ENCODE data around the gene PDK1. TPM values are rescaled to one million over a fixed set of nuclear protein-coding genes. Genes with fewer than 3 reads are reported as not detected.
"Not testable (repeated sequence)": the region's sequence is repeated elsewhere in the genome, so short reads cannot be mapped to it uniquely, and the experiment has no call there.

Gene PDK1
- total RNA-seq, 2 donors from 2014 or later, result 26.6 to 33.0 TPM

DNA sequence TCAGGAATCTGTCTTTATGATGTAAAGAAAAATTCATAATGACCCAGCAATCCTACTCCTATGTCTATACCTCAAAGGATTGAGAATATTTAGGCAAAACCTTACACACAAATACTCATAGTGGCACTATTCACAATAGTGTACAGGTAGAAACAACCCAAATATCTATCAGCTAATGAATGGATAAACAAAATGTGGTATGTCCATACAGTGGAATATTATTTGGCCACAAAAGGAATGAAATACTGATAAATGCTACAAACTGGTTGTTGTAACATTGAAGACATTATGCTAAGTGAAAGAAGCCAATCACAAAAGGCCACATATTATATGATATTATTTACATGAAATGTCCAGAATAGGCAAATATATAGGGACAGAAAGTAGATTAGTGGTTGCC, 24.7 kb downstream of the PDK1 start:
- H3K27me3 ChIP-seq, result no peaks in the 10 kb centered on the region
- DNase-seq (ENCODE audit: low spot score), result no peak
- H3K36me3 ChIP-seq, result peaks cover 21% of the 10 kb centered on the region
- no peak overlapping the region for H3K4me3 ChIP-seq
- TF ChIP-seq, protein P1, sequence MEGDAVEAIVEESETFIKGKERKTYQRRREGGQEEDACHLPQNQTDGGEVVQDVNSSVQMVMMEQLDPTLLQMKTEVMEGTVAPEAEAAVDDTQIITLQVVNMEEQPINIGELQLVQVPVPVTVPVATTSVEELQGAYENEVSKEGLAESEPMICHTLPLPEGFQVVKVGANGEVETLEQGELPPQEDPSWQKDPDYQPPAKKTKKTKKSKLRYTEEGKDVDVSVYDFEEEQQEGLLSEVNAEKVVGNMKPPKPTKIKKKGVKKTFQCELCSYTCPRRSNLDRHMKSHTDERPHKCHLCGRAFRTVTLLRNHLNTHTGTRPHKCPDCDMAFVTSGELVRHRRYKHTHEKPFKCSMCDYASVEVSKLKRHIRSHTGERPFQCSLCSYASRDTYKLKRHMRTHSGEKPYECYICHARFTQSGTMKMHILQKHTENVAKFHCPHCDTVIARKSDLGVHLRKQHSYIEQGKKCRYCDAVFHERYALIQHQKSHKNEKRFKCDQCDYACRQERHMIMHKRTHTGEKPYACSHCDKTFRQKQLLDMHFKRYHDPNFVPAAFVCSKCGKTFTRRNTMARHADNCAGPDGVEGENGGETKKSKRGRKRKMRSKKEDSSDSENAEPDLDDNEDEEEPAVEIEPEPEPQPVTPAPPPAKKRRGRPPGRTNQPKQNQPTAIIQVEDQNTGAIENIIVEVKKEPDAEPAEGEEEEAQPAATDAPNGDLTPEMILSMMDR (IDR thresholded peaks at IDR 0.05), result no peak
- peaks cover 7 to 29% of the 10 kb centered on the region in 2 donors for H3K9me3 ChIP-seq
- no peaks in the 10 kb centered on the region for H3K4me1 ChIP-seq
- no peak overlapping the region for H3K27ac ChIP-seq

DNA sequence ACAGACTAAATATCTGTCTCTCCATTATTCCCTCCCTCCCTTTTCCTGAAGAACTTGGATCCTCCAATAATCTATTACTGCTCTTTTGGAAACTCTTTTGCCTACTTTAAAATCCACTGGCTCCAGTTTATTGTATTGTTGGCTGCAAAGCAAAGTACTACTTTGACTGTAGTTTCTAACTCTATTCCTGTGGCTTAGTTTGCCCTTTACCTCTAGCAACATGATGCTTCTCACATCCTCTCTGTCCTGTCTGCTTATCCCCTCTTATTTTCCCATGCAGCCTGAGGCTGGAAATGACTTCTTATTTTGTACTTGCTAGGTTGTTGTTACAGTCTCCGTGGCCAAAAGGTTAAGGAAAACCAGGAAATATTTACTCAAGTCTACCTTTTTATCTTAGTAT, 26.8 kb downstream of the PDK1 start:
- TF ChIP-seq, protein P1 (IDR thresholded peaks at IDR 0.05), result no peak
- Histone ChIP-seq H3K27ac (no peak overlapping the region), H3K9me3 (peaks cover 5 to 13% of the 10 kb centered on the region in 2 donors), H3K4me1 (no peaks in the 10 kb centered on the region), H3K36me3 (peaks cover 24% of the 10 kb centered on the region), H3K4me3 (no peak overlapping the region), H3K27me3 (no peaks in the 10 kb centered on the region)
- DNase-seq (ENCODE audit: low spot score), result no peak

DNA sequence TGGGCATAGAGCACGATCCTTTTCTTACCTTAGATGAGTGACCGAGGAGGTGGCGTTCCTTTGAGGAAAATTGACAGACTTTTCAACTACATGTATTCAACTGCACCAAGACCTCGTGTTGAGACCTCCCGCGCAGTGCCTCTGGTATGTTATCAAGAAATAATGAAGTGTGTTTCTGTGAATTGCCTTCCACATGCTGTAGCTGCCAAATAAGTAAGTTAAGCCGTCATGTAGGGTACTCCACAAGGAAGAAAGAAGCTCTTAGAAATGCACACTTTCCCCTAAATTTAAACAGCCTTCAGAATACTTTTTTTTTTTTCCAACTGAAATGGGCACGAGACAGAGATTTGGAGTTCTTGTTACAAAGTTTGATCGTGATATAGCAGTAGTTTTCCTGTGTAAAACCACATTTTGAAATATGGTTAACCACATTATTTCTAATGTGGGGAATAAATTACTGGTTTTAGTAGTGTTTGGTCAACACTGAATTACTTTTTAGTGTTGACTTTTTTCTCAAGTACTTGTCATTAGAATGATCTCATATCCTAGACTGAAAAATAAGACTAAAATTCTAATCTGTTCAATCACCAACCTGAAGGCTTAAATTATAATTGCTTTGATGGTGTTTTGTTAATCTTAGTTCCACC, 30.5 kb downstream of the PDK1 start:
- TF ChIP-seq, protein P1 (IDR thresholded peaks at IDR 0.05), result no peak
- Histone ChIP-seq H3K9me3 (no peaks in the 10 kb centered on the region), H3K27ac (no peak overlapping the region), H3K4me1 (no peaks in the 10 kb centered on the region), H3K27me3 (no peaks in the 10 kb centered on the region), H3K4me3 (no peak overlapping the region), H3K36me3 (peaks cover 8% of the 10 kb centered on the region)
- no peak for DNase-seq (ENCODE audit: low spot score)

DNA sequence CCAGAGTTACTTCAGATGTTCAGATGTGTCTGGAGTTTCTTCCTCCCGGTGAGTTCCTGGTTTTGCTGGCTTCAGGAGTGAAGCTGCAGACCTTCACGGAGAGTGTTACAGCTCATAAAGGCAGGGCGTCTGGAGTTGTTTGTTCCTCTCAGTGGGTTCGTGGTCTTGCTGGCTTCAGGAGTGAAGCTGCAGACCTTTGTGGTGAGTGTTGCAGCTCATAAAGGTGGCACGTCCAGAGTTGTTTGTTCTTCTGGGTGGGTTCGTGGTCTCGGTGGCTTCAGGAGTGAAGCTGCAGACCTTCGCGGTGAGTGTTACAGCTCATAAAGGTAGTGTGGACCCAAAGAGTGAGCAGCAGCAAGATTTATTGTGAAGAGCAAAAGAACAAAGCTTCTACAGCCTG, 31.3 kb downstream of the PDK1 start:
- not testable (repeated sequence) for H3K9me3 ChIP-seq; H3K4me3 ChIP-seq; H3K4me1 ChIP-seq; DNase-seq (ENCODE audit: low spot score); H3K27ac ChIP-seq; H3K27me3 ChIP-seq; H3K36me3 ChIP-seq

DNA sequence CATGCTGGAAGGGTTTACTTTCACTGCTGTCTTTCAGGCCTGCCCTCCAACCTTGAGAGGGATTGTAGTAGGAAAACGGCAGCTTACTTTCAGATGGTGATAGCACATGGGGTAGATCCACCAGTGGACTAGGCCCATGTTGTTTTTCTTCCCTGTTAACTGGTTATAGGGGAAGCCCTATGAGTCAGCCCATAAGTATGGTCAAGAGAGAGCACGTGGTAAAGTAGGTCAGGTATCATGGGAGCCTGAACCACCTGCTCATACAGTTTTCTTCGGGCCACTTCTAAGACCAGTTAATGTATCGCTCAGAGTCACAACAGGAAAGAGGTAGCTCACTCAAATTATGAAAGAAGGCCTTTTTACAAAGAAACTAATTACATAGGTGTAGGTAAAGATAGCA, 33.0 kb downstream of the PDK1 start:
- Histone ChIP-seq H3K27me3 (no peaks in the 10 kb centered on the region), H3K4me1 (no peaks in the 10 kb centered on the region), H3K36me3 (peaks cover 8% of the 10 kb centered on the region), H3K27ac (no peak overlapping the region), H3K4me3 (no peak overlapping the region), H3K9me3 (no peaks in the 10 kb centered on the region)
- TF ChIP-seq, protein P1 (IDR thresholded peaks at IDR 0.05), result no peak
- DNase-seq (ENCODE audit: low spot score), result no peak

DNA sequence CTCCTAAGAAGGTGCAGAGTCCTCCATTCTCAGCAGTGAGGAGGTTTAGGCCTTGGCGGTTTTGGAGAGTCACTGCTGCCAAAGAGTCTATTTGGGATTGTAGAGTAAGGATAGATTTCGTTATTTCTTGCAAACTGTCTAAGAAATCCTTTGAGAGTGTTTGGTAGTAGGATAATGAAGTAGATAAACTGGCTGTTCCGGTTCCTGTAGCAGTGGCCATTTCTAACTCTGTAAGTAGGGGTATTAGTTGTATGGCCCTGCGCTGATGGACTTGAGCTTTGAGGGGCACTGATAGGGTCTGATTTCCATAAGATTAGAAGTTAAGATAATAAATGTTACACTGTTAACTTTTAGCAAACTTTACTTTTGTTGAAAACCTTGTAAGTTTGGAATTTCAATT, 35.5 kb downstream of the PDK1 start:
- not testable (repeated sequence) for H3K9me3 ChIP-seq; H3K27ac ChIP-seq; H3K36me3 ChIP-seq; DNase-seq (ENCODE audit: low spot score); H3K27me3 ChIP-seq; H3K4me3 ChIP-seq; H3K4me1 ChIP-seq

DNA sequence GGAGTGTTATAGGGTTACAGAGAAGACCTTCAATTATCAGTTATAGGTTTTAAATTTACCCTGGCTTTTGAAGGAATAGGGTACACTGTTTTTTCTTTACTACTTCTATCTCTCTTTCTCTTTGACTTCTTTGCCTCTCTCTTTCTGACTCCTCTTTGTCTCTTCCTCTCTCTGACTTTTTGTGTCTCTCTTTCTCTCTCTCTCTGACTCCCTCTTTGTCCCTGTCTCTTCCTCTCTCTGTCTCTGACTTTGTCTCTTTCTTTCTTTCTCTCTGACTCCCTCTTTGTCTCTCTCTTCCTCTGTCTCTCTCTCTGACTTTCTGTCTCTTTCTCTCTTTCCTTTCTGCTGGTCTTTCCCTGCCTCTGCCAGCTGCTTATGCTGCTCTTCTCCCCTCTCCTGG, 36.3 kb downstream of the PDK1 start:
- not testable (repeated sequence) for DNase-seq (ENCODE audit: low spot score); H3K9me3 ChIP-seq; H3K4me1 ChIP-seq; H3K27ac ChIP-seq; H3K27me3 ChIP-seq; H3K4me3 ChIP-seq; H3K36me3 ChIP-seq
